CD4-positive, alpha-beta T cell treated with Interleukin-4 for 4 hours (primary cell): ENCODE data around the gene ACRV1.
"Not testable (repeated sequence)": the region's sequence is repeated elsewhere in the genome, so short reads cannot be mapped to it uniquely, and the experiment has no call there.

Source experiments
- DNase-seq: peaks from one replicate; pipeline ENCODE4 v3.0.0-alpha.2; 2020

ACRV1 gene, protein sequence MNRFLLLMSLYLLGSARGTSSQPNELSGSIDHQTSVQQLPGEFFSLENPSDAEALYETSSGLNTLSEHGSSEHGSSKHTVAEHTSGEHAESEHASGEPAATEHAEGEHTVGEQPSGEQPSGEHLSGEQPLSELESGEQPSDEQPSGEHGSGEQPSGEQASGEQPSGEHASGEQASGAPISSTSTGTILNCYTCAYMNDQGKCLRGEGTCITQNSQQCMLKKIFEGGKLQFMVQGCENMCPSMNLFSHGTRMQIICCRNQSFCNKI

DNA sequence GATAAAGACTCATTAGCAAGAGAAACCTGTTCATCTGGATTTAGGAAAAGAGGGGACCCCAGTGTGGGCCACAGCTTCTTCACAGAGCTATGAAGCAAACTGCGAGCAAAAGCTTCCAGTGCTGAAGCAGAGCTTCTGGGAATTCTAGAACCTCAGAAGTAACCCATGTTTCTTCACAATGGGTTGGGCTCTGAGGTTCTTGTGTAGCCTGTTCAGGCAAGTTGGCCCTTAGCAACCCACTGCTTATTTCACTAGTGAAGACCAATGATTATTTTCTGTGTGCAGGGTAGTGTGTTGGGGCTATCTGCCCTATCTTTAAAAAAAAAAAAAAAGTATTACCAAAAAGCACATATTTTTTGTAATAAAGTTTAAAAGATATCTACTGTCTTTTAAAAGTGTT lies at the start of gene ACRV1:
Gene ACRV1 (minus strand): TSS at position 101 of the 400 bp plus-strand sequence. CDS start 67 bp downstream, at position 34.
- no peak for DNase-seq

DNA sequence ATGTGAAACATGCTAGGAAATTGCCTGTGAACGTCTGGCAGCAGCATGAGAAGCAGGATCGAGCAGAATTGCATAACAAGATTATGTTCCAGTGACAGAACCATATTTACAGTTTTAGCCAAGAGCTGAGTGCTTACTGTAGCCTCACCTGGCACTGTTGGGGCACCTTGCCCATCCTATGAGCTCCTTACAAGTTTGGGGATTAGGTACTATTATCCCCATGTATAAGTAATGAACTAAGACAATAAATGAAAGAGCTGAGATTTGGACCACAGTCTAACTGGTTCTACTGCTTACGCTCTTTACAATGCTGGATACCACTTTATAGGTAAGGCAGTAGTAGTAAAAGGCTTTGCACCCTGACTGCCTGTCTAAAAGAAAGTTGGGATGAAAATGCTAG lies 48.3 kb upstream of the ACRV1 start:
- DNase-seq, result no peak

DNA sequence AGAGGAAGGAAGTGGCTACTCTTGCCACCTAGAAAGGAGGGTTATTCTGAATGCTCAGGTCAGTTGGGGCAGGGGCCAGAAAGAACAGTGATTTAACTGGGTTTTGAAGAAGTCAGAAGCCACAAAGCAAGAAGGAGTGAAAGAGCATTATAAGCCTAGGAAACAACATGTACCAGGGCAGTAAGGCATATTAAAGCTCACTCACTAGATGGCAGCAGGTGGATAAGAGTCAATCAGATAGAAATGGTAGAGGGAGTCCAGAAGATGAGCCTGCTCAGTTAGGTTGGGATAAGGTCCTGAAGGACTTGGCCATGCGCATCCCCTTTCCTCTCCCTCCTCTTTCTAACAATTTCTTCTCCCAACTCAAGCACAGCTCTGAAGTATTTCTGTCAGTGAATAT lies 43.5 kb upstream of the ACRV1 start:
- DNase-seq, result no peak

DNA sequence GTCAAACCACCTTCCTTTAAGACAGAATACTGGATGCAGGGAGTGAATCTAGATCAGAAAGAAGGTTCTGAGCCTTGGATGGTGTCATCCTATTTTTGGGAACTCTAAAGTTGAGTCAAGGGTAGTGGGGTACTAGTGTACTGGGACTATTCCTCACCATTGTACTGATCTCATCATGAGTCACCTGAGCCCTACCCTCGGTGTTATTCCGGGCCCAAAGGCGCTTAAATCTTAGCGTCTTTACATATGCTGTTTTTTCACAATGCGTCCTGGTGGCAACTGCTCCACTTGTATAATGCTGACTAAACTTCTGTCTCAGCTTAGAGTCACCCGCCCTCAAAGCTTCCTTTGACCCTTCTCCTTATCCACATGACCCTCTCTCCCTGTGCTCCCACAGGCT lies 40.1 kb upstream of the ACRV1 start:
- DNase-seq, result no peak

DNA sequence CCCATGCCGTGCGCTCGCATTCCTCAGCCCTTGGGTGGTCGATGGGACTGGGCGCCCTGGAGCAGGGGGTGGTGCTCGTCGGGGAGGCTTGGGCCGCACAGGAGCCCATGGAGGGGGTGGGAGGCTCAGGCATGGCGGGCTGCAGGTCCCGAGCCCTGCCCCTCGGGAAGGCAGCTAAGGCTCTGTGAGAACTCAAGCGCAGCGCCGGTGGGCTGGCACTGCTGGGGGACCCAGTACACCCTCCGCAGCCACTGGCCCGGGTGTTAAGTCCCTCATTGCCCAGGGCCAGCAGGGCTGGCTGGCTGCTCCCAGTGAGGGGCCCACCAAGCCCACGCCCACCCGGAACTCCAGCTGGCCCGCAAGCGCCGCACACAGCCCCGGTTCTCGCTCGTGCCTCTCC lies 24.0 kb upstream of the ACRV1 start:
- not testable (repeated sequence) for DNase-seq

DNA sequence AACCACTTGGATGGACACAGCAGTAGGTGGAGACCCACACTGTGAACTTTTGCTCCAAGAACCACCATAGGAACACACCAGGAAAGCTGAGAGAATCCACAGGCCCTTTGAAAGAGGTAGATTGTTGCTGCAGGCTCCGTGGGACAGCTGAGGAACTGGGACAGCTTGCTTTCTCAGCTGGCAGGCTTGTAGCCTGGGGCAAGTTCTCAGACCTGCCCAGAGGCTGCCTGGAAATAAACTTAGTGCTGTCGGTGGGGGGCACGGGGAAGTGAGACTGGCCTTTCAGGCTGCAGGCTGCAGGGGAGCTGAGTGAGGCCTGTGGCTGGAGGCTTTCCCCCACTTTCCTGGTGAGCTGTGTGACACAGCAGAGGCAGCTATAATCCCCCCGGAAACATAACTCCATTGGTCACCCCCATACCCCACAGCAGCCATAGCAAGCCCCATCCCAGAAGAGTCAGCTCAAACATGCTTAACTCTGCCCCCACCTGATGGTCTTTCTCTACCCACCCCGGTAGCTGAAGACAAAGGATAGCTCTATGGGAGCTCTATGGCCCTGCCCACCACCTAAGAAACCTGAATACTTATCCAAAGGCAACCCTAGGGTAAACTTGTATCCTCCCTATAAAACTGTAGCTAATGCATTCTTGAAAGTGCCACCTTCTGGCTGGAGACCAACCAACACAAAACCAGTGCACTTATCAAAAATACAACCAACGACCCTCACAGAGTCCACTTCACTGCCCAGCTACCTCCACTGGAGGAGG lies 21.4 kb upstream of the ACRV1 start:
- no peak for DNase-seq

DNA sequence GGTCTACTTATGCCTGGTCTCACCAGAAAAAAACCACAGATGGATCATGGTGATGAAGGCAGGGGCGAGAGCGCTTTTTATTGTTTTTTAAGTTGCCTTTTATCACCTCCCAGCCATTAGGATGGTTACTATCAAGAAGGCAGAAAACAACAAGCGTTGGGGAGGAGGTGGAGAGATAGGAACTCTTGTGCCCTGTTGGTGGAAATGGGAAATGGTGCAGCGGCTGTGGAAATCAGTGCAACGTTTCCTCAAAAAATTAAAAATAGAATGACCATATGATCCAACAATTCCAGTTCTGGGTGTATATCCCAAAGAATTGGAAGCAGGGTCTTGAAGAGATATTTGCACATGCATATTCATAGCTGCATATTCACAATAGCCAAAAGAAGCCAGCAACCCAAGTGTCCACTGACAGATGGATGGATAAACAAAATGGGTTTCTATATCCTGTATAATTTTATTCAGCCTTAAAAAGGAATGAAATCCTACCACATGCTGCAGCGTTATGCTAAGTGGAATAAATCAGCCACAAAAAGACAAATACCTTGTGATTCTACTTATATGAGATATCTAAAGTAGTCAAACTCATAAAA lies 20.5 kb upstream of the ACRV1 start:
- no peak for DNase-seq

DNA sequence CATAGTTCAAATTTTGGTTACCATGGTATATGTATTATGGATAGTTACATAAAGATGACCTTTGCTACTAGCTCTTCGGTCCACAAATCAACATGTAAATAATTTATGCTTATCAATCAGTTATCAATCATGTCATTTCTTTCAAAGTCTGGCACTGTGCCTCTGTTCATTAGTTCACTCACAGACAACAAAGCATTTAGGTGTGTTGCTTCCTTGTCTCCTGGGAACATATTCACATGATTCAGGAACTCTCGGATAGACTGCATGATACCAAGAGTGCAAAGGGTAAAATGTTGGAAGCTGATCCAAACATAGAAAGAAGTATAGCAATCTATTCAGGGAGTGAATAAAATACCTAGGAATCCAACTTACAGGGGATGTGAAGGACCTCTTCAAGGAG lies 14.3 kb upstream of the ACRV1 start:
- DNase-seq, result no peak

DNA sequence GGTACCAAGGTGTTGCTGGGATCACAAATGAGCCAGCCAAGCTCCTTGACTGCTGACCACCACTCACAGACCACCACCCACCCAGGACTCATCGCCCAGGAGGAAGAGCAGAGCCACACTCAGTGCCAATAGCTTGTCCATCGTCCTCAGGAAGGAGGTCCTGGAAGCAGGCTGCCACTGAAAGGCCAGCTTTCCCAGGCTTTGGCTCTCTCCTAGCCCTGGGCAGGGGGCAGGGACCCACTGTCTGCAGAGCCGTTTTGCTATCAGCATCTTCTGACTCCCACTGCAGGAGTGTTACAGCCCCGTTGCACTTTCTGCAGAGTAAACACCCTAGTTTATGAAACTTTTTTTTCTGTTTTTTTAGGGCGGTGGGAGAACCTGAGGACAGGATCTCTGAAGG lies 12.2 kb upstream of the ACRV1 start:
- DNase-seq, result no peak

DNA sequence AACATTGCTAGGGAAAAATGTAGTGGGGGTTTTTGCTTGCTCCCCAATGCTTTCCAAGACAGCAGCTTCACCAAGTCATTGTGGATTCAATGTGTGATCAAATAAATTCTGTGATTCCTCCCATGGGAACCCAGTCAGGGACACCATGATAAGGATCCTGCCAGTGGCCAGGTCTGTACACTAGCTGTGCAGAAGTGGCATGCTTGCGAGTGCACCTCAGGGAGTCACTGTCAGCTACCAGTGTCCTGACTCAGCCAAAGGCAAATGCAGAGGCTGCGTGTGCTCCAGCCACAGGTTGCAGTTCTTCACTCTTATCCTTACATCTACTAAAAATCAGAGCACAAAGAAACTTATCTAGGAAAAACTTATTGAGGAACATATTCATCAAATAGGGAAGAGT lies 9.4 kb upstream of the ACRV1 start:
- DNase-seq, result no peak

DNA sequence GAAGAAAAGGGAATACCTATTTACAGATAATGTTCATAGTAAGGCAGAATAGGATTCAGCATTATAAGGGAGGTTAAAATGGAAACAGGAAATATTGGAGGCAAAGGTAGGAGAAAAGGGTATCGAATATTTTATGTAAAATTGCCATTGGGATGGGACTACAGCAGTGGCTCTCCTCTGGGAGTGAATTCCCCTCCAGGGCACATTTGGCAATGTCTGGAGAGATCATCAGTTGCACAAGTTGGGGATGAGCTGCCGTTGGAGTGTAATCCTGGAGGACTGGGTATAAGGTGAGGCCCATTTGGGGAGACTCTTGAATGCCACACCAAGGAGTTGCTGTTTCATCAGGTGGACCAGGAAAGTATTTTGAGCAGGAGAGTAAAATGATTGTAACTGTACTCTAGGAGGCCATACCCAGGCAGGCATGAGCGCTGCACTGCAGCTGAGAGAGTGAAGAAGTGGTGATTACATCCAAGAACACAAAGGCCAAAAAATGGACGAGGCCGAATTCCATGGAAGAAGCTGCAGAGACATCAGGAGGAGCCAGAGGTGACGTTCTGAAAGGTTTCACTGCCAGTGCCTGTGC lies 8.7 kb upstream of the ACRV1 start:
- no peak for DNase-seq

DNA sequence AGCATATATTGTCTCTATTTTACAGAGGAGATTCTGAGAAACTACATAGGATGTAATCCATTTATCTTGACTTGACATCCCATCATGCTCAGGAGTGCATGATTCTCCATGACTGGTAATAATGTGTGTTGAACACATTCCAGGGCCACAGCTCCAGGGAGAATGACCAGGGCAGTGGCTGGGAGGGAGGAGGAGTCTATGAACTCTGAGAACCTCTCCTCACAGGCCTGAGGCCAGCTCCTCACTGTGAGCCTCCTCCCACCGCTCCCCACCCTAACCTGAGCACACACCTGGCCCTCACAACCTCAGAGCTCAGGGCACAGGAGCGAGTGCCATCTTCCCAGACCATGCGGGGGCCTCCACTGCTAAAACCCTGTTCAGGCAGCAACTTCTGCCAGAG lies 8.0 kb upstream of the ACRV1 start:
- no peak for DNase-seq

DNA sequence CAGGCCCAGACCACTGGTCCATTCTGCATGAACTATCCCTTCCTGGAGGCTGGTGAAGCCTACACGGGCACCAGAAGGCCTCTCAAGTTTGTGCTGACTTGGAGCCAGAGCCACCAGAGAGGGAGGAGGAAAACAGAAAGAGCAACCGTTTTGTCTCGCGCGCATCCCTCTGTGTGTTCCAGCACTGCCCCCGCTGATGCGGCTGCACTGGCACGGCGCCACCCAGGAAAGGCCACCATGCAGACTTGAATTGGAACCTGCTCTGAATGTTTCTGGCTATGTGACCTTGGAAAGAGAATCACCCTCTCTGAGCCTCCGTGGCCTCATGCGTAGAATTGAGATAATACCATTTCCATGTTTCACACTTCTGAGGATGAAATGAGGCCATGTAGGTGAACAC lies 7.4 kb upstream of the ACRV1 start:
- no peak for DNase-seq

DNA sequence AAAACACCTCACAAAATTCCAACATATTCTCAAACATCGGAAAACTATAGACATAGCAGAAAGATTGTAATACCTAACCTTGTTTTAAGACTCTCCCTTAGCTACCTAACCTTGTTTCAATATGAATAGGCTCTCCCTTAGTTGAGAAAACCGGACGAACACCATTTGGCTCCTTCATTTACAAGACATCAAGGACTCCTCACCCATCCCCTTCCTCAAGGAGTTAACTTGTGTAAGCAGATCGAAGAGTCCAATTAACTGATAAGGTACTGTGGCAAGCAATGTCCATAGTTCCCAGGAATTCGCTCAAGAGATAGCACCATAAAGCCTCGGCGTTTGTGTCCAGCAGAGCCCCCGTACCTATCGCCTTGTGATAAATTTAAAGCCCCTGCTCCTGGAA lies 4.6 kb upstream of the ACRV1 start:
- no peak for DNase-seq

DNA sequence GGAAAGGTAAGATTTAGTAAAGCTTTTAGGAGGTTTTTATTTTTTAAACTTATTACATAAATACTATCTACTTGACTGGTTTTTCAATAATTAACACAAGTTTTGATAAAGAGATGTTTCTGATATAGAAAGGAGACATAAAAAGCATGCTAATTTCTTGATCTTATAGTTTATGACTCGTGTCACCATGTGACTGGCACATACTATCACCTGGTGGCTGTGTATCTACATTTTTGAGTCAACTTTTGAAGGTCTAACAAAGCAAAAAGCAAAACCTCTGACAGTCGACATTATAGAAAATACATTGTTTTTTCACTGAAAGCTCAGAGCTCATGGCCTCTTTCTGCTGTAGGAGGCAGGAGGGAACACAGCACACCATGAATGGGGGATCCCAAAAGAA lies 810 bp downstream of the ACRV1 start:
- no peak for DNase-seq

DNA sequence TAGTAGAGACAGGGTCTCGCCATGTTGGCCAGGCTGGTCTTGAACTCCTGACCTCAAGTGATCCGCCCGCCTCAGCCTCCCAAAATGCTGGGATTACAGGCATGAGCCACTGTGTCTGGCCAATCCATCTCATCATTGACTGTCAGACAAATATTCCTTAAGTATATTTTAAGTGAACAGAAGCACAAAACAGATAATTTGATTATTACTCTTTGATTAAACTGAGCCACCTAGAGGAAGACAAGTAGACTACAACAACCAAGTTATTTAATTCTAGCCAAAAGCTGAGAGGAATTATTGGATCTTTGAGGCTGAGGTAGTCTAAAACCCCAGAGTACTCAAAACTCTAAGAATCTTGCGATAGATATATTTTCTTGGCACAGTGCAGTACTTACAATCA lies 1.2 kb downstream of the ACRV1 start:
- DNase-seq, result no peak

DNA sequence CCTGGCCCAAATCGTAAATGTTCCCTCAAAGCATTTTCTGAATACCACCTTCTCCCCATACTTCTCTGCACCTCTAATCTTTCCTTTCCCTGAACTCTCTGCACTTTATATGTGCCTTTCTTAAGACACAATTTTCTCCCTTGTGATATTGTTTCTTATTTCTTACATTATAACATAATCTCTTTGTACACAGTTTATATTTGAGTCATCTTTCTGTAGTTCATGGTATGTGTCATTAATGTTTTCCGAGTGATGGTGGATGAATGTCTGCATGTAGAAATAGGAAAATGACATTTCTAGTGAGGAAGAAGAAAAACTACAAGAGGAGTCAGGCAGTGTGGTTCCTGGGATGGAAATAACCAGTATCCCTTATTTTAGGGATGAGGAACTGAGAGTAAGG lies 5.5 kb downstream of the ACRV1 start:
- no peak for DNase-seq

DNA sequence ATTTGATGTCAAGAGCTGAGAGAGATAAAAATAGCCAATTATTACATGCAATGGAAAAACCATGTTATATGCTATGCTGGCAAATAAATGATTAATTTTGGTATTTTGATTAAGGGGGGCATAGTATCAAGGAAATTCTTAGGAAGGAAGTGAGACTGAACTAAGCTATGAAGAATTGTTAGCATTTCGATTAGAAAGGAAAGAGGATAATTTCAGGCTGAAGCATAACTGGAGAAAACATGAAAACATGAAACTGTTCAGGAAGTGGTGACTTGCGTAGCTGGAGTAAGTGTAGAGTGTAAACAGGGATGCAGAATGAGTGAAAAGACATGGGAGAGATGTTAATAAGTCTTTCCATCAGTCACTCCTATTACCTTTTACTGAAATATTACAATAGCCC lies 6.4 kb downstream of the ACRV1 start:
- DNase-seq, result no peak

DNA sequence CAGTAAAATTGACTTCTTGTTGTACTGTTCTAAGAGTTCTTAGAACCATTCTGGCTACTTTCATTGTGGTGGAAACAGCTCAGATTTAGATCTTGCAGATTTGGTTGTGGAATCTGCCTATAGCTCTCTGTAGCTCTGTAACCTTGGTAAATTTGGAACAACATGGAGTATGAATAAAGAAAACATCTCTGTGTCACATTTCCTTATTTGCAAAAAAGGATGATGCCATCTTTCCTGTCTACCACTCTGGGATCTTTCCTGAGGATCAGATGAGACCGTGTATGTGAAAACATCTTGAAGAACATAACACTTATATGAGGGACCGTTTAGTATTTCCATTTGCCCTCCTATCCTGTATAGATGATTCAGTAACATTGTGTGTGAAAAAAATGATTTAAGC lies 9.1 kb downstream of the ACRV1 start:
- no peak for DNase-seq

DNA sequence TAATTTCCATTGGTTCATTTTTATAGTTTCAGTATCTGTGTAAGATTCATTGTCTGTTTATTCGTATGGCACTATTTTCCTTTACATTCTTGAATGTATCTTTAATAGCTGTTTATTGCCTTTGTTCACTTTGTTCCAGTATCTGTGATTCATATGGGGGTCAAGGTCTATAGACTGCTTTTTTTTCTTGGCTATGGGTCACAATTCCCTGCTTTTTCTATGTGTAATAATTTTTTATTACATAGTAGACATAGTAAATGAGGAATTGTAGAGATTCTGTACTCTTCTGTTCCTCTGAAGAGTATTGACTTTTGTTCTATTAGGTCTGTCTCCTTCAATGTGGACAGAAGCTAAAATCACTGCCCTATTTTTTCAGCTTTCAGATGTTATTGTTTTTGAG lies 10.5 kb downstream of the ACRV1 start:
- DNase-seq, result no peak

DNA sequence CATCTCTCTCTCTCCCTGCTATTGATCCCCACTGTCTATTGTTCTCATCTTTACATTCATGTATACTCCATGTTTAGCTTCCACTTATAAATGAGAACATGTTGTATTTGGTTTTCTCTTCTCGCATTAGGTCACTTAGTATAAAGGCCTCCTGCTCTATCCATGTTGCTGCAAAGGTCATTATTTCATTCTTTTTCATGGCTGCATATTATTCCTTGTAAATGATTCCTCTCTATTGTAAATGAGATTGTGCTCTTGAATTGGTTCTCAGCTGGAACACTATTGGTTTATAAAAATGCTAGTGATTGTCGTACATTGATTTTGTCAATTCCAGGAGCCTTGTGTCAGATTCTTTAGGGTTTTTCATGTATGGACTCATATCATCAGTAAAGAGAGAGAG lies 13.5 kb downstream of the ACRV1 start:
- no peak for DNase-seq

DNA sequence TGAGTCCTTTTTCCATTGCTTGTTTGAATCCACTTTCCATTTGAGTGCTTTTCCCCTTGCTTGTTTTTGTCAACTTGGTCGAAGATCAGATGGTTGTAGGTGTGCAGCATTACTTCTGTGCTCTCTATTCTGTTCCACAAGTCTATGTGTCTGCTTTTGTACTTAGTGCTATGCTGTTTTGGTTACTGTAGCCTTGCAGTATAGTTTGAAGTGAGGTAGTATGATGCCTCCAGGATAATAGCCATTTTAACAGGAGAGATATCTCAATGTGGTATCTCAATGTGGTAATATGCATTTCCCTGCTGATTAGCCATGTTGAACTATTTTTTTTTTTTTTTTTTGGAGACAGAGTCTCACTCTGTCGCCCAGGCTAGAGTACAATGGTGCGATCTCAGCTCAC lies 16.7 kb downstream of the ACRV1 start:
- DNase-seq, result no peak

DNA sequence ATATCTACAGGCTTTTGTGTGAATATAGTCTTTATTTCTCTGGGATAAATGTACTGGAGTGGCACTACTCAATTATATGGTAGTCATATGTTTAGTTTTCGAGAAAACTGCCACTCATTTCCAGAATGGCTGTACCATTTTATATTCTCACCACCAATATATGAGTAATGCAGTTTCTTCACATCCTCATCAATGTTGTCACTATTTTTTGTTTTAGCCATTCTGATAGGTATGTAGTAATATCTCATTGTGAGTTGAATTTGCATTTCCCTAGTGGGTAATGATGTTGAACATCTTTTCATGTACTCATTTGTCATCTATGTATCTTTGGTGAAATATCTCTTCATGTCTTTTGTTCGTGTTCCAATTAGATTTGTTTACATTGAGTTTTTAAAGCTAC lies 18.0 kb downstream of the ACRV1 start:
- no peak for DNase-seq
